ENCODE measurements around the gene NOLC1. TPM values are rescaled to one million over a fixed set of nuclear protein-coding genes. Genes with fewer than 3 reads are reported as not detected.

Gene NOLC1
- total RNA-seq, 1 donor: 30.7 TPM

DNA sequence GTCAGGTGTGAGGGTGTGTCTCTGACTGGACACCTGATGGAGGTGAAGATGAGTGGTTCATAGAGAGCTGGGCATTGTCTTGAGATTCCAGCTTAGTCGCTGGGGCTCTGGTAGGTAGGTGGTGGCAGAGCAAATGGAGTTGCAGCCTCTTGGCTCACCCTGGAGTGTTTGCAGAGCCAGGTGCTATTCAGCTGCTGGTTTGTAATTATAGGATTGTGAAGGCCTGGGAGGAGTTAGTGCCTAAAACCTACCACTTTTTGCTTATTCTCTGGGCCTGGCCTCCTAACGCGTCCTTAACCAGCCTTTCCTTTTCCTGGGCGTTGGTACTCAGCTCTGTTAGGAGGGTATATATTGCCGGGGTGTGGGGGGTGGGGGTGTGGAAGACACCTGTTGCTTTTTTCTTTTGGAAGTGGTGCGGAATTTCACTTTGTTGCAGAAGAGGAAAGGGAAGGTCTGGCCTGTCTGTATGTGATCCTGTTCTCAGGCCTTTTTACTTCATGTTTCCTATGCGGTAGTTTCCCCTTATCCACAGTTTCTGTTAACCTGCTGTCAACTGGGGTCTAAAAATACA lies 16.1 kb upstream of the NOLC1 start:
- TF ChIP-seq, protein P1, sequence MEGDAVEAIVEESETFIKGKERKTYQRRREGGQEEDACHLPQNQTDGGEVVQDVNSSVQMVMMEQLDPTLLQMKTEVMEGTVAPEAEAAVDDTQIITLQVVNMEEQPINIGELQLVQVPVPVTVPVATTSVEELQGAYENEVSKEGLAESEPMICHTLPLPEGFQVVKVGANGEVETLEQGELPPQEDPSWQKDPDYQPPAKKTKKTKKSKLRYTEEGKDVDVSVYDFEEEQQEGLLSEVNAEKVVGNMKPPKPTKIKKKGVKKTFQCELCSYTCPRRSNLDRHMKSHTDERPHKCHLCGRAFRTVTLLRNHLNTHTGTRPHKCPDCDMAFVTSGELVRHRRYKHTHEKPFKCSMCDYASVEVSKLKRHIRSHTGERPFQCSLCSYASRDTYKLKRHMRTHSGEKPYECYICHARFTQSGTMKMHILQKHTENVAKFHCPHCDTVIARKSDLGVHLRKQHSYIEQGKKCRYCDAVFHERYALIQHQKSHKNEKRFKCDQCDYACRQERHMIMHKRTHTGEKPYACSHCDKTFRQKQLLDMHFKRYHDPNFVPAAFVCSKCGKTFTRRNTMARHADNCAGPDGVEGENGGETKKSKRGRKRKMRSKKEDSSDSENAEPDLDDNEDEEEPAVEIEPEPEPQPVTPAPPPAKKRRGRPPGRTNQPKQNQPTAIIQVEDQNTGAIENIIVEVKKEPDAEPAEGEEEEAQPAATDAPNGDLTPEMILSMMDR (IDR thresholded peaks at IDR 0.05; ENCODE audit: insufficient read depth, low read depth, low read length): no peak
- no peak overlapping the region for H3K4me3 ChIP-seq (ENCODE audit: low read depth, low read length)
- DNase-seq (ENCODE audit: low read depth): no peak

DNA sequence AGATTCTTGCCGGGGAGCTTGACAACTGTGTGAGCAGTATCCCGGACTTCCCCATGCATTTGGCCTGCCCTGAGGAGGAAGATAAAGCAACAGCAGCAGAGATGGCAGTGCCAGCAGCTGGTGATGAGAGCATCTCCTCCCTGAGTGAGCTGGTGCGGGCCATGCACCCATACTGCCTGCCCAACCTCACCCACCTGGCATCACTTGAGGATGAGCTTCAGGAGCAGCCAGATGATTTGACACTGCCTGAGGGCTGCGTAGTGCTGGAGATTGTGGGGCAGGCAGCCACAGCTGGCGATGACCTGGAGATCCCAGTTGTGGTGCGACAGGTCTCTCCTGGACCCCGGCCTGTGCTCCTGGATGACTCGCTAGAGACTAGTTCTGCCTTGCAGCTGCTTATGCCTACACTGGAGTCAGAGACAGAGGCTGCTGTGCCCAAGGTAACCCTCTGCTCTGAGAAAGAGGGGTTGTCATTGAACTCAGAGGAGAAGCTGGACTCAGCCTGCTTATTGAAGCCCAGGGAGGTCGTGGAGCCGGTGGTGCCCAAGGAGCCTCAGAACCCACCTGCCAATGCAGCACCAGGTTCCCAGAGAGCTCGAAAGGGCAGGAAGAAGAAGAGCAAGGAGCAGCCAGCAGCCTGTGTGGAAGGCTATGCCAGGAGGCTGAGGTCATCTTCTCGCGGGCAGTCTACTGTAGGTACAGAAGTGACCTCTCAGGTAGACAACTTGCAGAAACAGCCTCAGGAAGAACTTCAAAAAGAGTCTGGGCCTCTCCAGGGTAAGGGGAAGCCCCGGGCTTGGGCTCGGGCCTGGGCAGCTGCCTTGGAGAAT lies 12.7 kb upstream of the NOLC1 start:
- TF ChIP-seq, protein P1 (IDR thresholded peaks at IDR 0.05; ENCODE audit: insufficient read depth, low read depth, low read length): no peak
- no peak for DNase-seq (ENCODE audit: low read depth)
- no peak overlapping the region for H3K4me3 ChIP-seq (ENCODE audit: low read depth, low read length)

DNA sequence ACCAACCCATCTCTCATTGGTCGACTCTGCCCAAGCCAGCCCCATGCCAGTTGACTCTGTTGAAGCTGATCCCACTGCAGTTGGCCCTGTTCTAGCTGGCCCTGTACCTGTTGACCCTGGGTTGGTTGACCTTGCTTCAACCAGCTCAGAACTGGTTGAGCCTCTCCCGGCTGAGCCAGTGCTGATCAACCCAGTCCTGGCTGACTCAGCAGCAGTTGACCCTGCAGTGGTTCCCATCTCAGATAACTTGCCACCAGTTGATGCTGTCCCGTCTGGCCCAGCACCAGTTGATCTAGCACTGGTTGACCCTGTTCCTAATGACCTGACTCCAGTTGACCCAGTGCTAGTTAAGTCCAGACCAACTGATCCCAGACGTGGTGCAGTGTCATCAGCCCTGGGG lies 12.0 kb upstream of the NOLC1 start:
- TF ChIP-seq, protein P1 (IDR thresholded peaks at IDR 0.05; ENCODE audit: insufficient read depth, low read depth, low read length): no peak
- no peak for DNase-seq (ENCODE audit: low read depth)
- H3K4me3 ChIP-seq (ENCODE audit: low read depth, low read length): no peak overlapping the region

DNA sequence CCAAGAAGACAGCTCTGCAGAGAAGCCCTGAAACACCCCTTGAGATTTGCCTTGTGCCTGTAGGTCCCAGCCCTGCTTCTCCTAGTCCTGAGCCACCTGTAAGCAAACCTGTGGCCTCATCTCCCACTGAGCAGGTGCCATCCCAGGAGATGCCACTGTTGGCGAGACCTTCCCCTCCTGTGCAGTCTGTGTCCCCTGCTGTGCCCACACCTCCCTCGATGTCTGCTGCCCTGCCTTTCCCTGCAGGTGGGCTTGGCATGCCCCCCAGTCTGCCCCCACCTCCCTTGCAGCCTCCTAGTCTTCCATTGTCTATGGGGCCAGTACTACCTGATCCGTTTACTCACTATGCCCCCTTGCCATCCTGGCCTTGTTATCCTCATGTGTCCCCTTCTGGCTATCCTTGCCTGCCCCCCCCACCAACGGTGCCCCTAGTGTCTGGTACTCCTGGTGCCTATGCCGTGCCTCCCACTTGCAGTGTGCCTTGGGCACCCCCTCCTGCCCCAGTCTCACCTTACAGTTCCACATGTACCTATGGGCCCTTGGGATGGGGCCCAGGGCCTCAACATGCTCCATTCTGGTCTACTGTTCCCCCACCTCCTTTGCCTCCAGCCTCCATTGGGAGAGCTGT lies 11.2 kb upstream of the NOLC1 start:
- TF ChIP-seq, protein P1 (IDR thresholded peaks at IDR 0.05; ENCODE audit: insufficient read depth, low read depth, low read length): no peak
- DNase-seq (ENCODE audit: low read depth): no peak
- no peak overlapping the region for H3K4me3 ChIP-seq (ENCODE audit: low read depth, low read length)

DNA sequence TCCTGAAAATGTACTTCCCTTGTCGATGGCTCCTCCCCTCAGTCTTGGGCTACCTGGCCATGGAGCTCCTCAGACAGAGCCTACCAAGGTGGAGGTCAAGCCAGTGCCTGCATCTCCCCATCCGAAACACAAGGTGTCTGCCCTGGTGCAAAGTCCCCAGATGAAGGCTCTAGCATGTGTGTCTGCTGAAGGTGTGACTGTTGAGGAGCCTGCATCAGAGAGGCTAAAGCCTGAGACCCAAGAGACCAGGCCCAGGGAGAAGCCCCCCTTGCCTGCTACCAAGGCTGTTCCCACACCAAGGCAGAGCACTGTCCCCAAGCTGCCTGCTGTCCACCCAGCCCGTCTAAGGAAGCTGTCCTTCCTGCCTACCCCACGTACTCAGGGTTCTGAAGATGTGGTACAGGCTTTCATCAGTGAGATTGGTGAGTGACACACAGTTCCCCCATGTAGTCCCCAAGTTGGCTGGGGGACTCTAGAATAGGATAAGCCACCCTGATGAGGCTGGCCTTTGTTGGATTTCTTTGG lies 10.5 kb upstream of the NOLC1 start:
- no peak overlapping the region for H3K4me3 ChIP-seq (ENCODE audit: low read depth, low read length)
- TF ChIP-seq, protein P1 (IDR thresholded peaks at IDR 0.05; ENCODE audit: insufficient read depth, low read depth, low read length): no peak
- no peak for DNase-seq (ENCODE audit: low read depth)

DNA sequence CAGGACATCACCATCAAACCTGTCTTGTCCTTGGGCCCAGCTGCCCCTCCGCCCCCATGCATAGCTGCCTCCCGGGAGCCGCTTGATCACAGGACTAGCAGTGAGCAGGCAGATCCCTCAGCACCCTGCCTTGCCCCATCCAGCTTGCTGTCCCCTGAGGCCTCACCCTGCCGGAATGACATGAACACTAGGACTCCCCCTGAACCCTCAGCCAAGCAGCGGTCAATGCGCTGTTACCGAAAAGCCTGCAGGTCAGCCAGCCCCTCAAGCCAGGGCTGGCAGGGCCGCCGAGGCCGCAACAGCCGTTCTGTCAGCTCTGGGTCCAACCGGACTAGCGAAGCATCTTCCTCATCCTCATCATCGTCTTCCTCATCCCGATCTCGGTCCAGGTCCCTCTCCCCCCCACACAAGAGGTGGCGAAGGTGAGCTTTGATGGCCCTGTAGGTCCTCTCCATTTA lies 5.2 kb upstream of the NOLC1 start:
- TF ChIP-seq, protein P1 (IDR thresholded peaks at IDR 0.05; ENCODE audit: insufficient read depth, low read depth, low read length): no peak
- no peak for DNase-seq (ENCODE audit: low read depth)

More for the DNA sequence above, 5.2 kb upstream of the NOLC1 start:
- no peak overlapping the region for H3K4me3 ChIP-seq (ENCODE audit: low read depth, low read length)

Measured in fibroblast of villous mesenchyme (primary cell).